Right lobe of liver (tissue), 4 donors: Measurements from ENCODE around the gene ERN1.

Source experiments
- CTCF ChIP-seq, 4 donors: fragments of 200-600 bp in 3 of 4; fragments of 450-650 bp in 1 of 4; IDR thresholded peaks; one replicate each; pipeline versions ENCODE4 v1.5.1 to v1.8.0; 2016 to 2022; ENCODE audit warnings: antibody characterized with exemption in 4 of 4, mild to moderate bottlenecking in 2 of 4
- POLR2A ChIP-seq: fragments of 450-650 bp; IDR thresholded peaks from one replicate; pipeline ENCODE4 v1.6.1; 2017; ENCODE audit warnings: antibody characterized with exemption, mild to moderate bottlenecking
- donor health status: DM: no; HTN: no; CAD: no.
- donor health status: DM: no; HTN: no; CAD: no.
- donor health status: DM: no; HTN: yes; CAD: no.

DNA sequence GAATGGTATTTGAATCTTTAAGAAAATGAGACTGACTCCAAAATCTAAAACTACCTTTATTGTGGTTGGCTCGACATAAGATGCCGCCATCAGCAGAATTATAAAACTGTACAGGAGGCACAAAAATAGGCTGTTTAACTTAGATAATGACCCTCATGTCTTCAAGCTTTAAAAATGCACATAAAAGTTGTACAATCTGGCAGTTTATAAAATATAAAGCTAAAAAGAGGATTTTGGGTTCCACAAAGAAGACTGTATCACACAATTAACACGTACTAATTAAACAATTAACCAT lies 90.9 kb downstream of the ERN1 start:
- TF ChIP-seq CTCF (IDR thresholded peaks at IDR 0.05) (no peak), POLR2A (no peak)
